DND-41 (cell line): ENCODE measurements around the gene RALGPS1.

Experiments
- CTCF ChIP-seq: IDR thresholded peaks from 2 replicates; pipeline ENCODE4 v1.5.1; 2012; ENCODE audit warnings: borderline replicate concordance, low read length, moderate library complexity, mild to moderate bottlenecking; ENCODE audit not compliant: poor library complexity, severe bottlenecking; ENCODE audit errors: extremely low read depth
- EZH2 ChIP-seq: IDR thresholded peaks from 3 replicates; pipeline ENCODE4 v1.6.1; 2012; ENCODE audit warnings: borderline replicate concordance, low read depth, mild to moderate bottlenecking, moderate library complexity, low read length, inconsistent platforms; ENCODE audit not compliant: severe bottlenecking

GRCh38 chr9:127197861-127198430 is 283.4 kb downstream of the RALGPS1 start:
- TF ChIP-seq CTCF (no peak), EZH2 (no peak)
